Measurements from ENCODE around the gene MYO1D.

GRCh38 chr17:32684087-32684958, 192.6 kb downstream of the MYO1D start:
- TF ChIP-seq REST (IDR thresholded peaks at IDR 0.05; ENCODE audit: low read depth) (no peak), POLR2A (IDR thresholded peaks at IDR 0.05; ENCODE audit: borderline replicate concordance, extremely low read depth, insufficient read depth, insufficient read length) (no peak), MAX (IDR thresholded peaks at IDR 0.05) (no peak), POLR2AphosphoS5 (IDR thresholded peaks at IDR 0.05; ENCODE audit: low read depth, low read length) (no peak), JUND (IDR thresholded peaks at IDR 0.05) (no peak), EZH2 (IDR thresholded peaks at IDR 0.05) (no peak), TCF7L2 (IDR thresholded peaks at IDR 0.05; ENCODE audit: borderline replicate concordance, extremely low read depth, insufficient read depth, insufficient read length) (no peak), RAD21 (IDR thresholded peaks at IDR 0.05; ENCODE audit: low read depth) (no peak), SP1 (IDR thresholded peaks at IDR 0.05; ENCODE audit: low read depth) (no peak), ZNF274 (IDR thresholded peaks at IDR 0.05; ENCODE audit: low read depth, low read length) (no peak), SRF (IDR thresholded peaks at IDR 0.05; ENCODE audit: low read depth) (no peak)
- TF ChIP-seq, protein P1, sequence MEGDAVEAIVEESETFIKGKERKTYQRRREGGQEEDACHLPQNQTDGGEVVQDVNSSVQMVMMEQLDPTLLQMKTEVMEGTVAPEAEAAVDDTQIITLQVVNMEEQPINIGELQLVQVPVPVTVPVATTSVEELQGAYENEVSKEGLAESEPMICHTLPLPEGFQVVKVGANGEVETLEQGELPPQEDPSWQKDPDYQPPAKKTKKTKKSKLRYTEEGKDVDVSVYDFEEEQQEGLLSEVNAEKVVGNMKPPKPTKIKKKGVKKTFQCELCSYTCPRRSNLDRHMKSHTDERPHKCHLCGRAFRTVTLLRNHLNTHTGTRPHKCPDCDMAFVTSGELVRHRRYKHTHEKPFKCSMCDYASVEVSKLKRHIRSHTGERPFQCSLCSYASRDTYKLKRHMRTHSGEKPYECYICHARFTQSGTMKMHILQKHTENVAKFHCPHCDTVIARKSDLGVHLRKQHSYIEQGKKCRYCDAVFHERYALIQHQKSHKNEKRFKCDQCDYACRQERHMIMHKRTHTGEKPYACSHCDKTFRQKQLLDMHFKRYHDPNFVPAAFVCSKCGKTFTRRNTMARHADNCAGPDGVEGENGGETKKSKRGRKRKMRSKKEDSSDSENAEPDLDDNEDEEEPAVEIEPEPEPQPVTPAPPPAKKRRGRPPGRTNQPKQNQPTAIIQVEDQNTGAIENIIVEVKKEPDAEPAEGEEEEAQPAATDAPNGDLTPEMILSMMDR (IDR thresholded peaks at IDR 0.05 in 2 of 3, conservative IDR thresholded peaks at IDR 0.05 in 1 of 3; ENCODE audit: borderline replicate concordance in 1 of 3, insufficient read depth in 1 of 3, low read depth in 2 of 3, low read length in 2 of 3), result no peak

Data from HCT116 (cell line).